Smooth muscle cell (in vitro differentiated cells): Measurements from ENCODE around the gene DYDC2. TPM values are rescaled to one million over a fixed set of nuclear protein-coding genes. Genes with fewer than 3 reads are reported as not detected.
A peak's percentile ranks its signal among the peaks of the same experiment; 100 is the strongest.

Experiments
- DNase-seq: peaks from one replicate; lab custom pipeline; 2025; ENCODE audit not compliant: unreplicated experiment; lab: John Stamatoyannopoulos, UW
- H2AFZ ChIP-seq: fragments of 200-600 bp; sonication (generic); 2 replicates; pipeline ENCODE4 v1.6.0; 2016; ENCODE audit warnings: antibody characterized with exemption, low read depth, mild to moderate bottlenecking
- H3F3A ChIP-seq: fragments of 200-600 bp; sonication (generic); 2 replicates; pipeline ENCODE4 v1.6.0; 2017; ENCODE audit warnings: antibody characterized with exemption, low read depth
- H3K27ac ChIP-seq: fragments of 200-600 bp; sonication (generic); 2 replicates; pipeline ENCODE4 v1.5.1; 2016; ENCODE audit warnings: low read depth, mild to moderate bottlenecking
- H3K27me3 ChIP-seq: fragments of 200-600 bp; sonication (generic); 2 replicates; pipeline ENCODE4 v1.6.1; 2016; ENCODE audit warnings: low read depth, mild to moderate bottlenecking
- H3K36me3 ChIP-seq: fragments of 200-600 bp; sonication (generic); 2 replicates; pipeline ENCODE4 v1.5.1; 2016; ENCODE audit warnings: low read depth
- H3K4me1 ChIP-seq: fragments of 200-600 bp; sonication (generic); 2 replicates; pipeline ENCODE4 v1.5.1; 2016; ENCODE audit warnings: low read depth
- H3K4me2 ChIP-seq: fragments of 200-600 bp; sonication (generic); 2 replicates; pipeline ENCODE4 v1.6.0; 2016; ENCODE audit warnings: mild to moderate bottlenecking
- H3K4me3 ChIP-seq: fragments of 200-600 bp; sonication (generic); 2 replicates; pipeline ENCODE4 v1.5.1; 2016; ENCODE audit warnings: mild to moderate bottlenecking
- H3K79me2 ChIP-seq: fragments of 200-600 bp; sonication (generic); 2 replicates; pipeline ENCODE4 v1.6.0; 2016; ENCODE audit warnings: low read depth, mild to moderate bottlenecking
- H3K9ac ChIP-seq: fragments of 200-600 bp; sonication (generic); 2 replicates; pipeline ENCODE4 v1.6.0; 2016; ENCODE audit warnings: low read depth
- H3K9me3 ChIP-seq: fragments of 200-600 bp; sonication (generic); replicated peaks from 2 replicates; pipeline ENCODE4 v1.5.1; 2016; ENCODE audit warnings: low read depth
- H4K20me1 ChIP-seq: fragments of 200-600 bp; sonication (generic); 2 replicates; pipeline ENCODE4 v1.6.0; 2016; ENCODE audit warnings: low read depth
- CTCF ChIP-seq: fragments of 200-600 bp; sonication (generic); IDR thresholded peaks from 2 replicates; pipeline ENCODE4 v1.5.1; 2017; ENCODE audit warnings: borderline replicate concordance, mild to moderate bottlenecking, antibody characterized with exemption; ENCODE audit not compliant: insufficient read depth, poor library complexity, severe bottlenecking
- WGBS: methylation state at CpG from one replicate; pipeline ENCODE4 v1.1.7; 2016; ENCODE audit warnings: low lambda C conversion rate; 5-methylcytosine and 5-hydroxymethylcytosine counted together
- polyA plus RNA-seq: library from polyadenylated mRNA; unstranded; fragments of >200 nt; fragmentation: Nextera tagmentation; extraction: Ambion mirVana; gene quantifications from 2 replicates; pipeline ENCODE4 v1.2.1, GENCODE V29; 2016
- total RNA-seq: library from RNA; depleted of rRNA; stranded (reverse); fragments of >200 nt; gene quantifications from 2 replicates; pipeline ENCODE4 v1.2.3, GENCODE V29; 2014

The DYDC2 gene
- total RNA-seq: not detected in 2 replicates
- polyA plus RNA-seq: not detected in 2 replicates

- peaks cover 11% of the 10 kb centered on the region for H3K27me3 ChIP-seq
- no peaks in the 10 kb centered on the region for H3K79me2 ChIP-seq
- TF ChIP-seq CTCF: no peak
- H3K4me3 ChIP-seq: peak within 1 kb of the TSS; percentile 58
- H2AFZ ChIP-seq: peak within 1 kb of the TSS; percentile 90
- no peaks in the 10 kb centered on the region for H3K36me3 ChIP-seq
- H4K20me1 ChIP-seq: no peaks in the 10 kb centered on the region
- no peaks in the 10 kb centered on the region for H3K9me3 ChIP-seq
- DNase-seq: no peak
- WGBS: 1% methylated on average over 36 of the region's 43 CpGs
- H3K27ac ChIP-seq: no peak within 1 kb of the TSS
- peaks cover 7% of the 10 kb centered on the region for H3K4me1 ChIP-seq
- H3F3A ChIP-seq: no peaks in the 10 kb centered on the region
- peak within 1 kb of the TSS; percentile 94 for H3K4me2 ChIP-seq
- no peak within 1 kb of the TSS for H3K9ac ChIP-seq
These were observed at the start of gene DYDC2, which contains the start of gene DYDC1 for GRCh38 chr10:80356563-80356988. TSS of gene DYDC2 (plus strand) at chr10:80356781. CDS start at chr10:80362444, 5,663 bp downstream. TSS of gene DYDC1 (minus strand) at chr10:80356755. CDS start at chr10:80352601, 4,154 bp downstream.

- H3K27me3 ChIP-seq: no peaks in the 10 kb centered on the region
- H3K4me1 ChIP-seq: no peaks in the 10 kb centered on the region
- H3F3A ChIP-seq: no peaks in the 10 kb centered on the region
- no peaks in the 10 kb centered on the region for H3K36me3 ChIP-seq
- H3K4me2 ChIP-seq: no peak overlapping the region
- H3K4me3 ChIP-seq: no peak overlapping the region
- H3K9ac ChIP-seq: no peak overlapping the region
- H4K20me1 ChIP-seq: no peaks in the 10 kb centered on the region
- 86% methylated on average over 5 of the region's 5 CpGs for WGBS
- no peak overlapping the region for H2AFZ ChIP-seq
- no peak for DNase-seq
- H3K9me3 ChIP-seq: no peaks in the 10 kb centered on the region
- H3K79me2 ChIP-seq: no peaks in the 10 kb centered on the region
- no peak for TF ChIP-seq CTCF
- H3K27ac ChIP-seq: no peak overlapping the region
These were observed 43.1 kb upstream of the DYDC2 start for GRCh38 chr10:80313523-80313922.

- H3K4me2 ChIP-seq: no peak overlapping the region
- no peaks in the 10 kb centered on the region for H3K9me3 ChIP-seq
- no peaks in the 10 kb centered on the region for H3K27me3 ChIP-seq
- no peak for TF ChIP-seq CTCF
- 88% methylated on average over 12 of the region's 21 CpGs for WGBS
- H3K27ac ChIP-seq: no peak overlapping the region
- H3F3A ChIP-seq: no peaks in the 10 kb centered on the region
- H3K4me1 ChIP-seq: no peaks in the 10 kb centered on the region
- no peak overlapping the region for H3K9ac ChIP-seq
- no peaks in the 10 kb centered on the region for H4K20me1 ChIP-seq
- H3K79me2 ChIP-seq: no peaks in the 10 kb centered on the region
- no peaks in the 10 kb centered on the region for H3K36me3 ChIP-seq
- H3K4me3 ChIP-seq: no peak overlapping the region
- H2AFZ ChIP-seq: no peak overlapping the region
- DNase-seq: no peak
These were observed 41.2 kb upstream of the DYDC2 start for GRCh38 chr10:80315391-80315790.

- H4K20me1 ChIP-seq: no peaks in the 10 kb centered on the region
- TF ChIP-seq CTCF: no peak
- peaks cover 16% of the 10 kb centered on the region for H3K4me1 ChIP-seq
- H3K27ac ChIP-seq: no peak overlapping the region
- no peak overlapping the region for H2AFZ ChIP-seq
- H3K9ac ChIP-seq: no peak overlapping the region
- H3K27me3 ChIP-seq: no peaks in the 10 kb centered on the region
- no peak overlapping the region for H3K4me3 ChIP-seq
- no peaks in the 10 kb centered on the region for H3K36me3 ChIP-seq
- no peaks in the 10 kb centered on the region for H3K79me2 ChIP-seq
- H3K9me3 ChIP-seq: no peaks in the 10 kb centered on the region
- no peaks in the 10 kb centered on the region for H3F3A ChIP-seq
- H3K4me2 ChIP-seq: no peak overlapping the region
- DNase-seq: no peak
These were observed 37.8 kb upstream of the DYDC2 start for GRCh38 chr10:80318742-80319141.
